SK-N-SH (cell line): ENCODE data around the gene UNC93B1. TPM values are rescaled to one million over a fixed set of nuclear protein-coding genes. Genes with fewer than 3 reads are reported as not detected.

Experiments used
- CTCF ChIA-PET: fragments of 300-600, 350-600 bp; formaldehyde crosslinking; extraction: SDS; loops from one replicate; lab custom pipeline; 2021; lab: Yijun Ruan, JAX
- POLR2A ChIA-PET: fragments of 350-600 bp; sonication (Branson Sonifier 250); formaldehyde crosslinking; extraction: SDS; loops from one replicate; lab custom pipeline; 2020; ENCODE audit warnings: antibody characterized with exemption, inconsistent platforms; lab: Yijun Ruan, JAX
- DNase-seq: peaks from one replicate; pipeline ENCODE4 v3.0.0; 2012
- H2AFZ ChIP-seq: fragments of 200-600 bp; sonication (generic); 2 replicates; pipeline ENCODE4 v1.8.1; 2016; ENCODE audit warnings: antibody characterized with exemption, mild to moderate bottlenecking, low read depth
- H3F3A ChIP-seq: fragments of 200-600 bp; sonication (generic); replicated peaks from 2 replicates; pipeline ENCODE3; 2016; ENCODE audit warnings: antibody characterized with exemption, mild to moderate bottlenecking; ENCODE audit not compliant: insufficient read depth
- H3K27ac ChIP-seq, 2 experiments: fragments of 200-500 bp in 1 of 2; fragments of 200-600 bp in 1 of 2; sonication (Bioruptor generic) in 1 of 2; sonication (generic), shearing (Covaris generic) in 1 of 2; 2 replicates each; pipeline versions ENCODE4 v1.5.1 to v1.6.1; 2014 to 2016; ENCODE audit warnings: low read depth in 2 of 2, inconsistent platforms in 1 of 2, low read length in 1 of 2, mild to moderate bottlenecking in 1 of 2, mixed read lengths in 1 of 2
- H3K27me3 ChIP-seq: fragments of 200-600 bp; sonication (generic), shearing (Covaris generic); 2 replicates; pipeline ENCODE4 v1.6.1; 2016; ENCODE audit warnings: mixed run types; ENCODE audit not compliant: insufficient read depth
- H3K36me3 ChIP-seq, 2 experiments: fragments of 200-500 bp in 1 of 2; fragments of 200-600 bp in 1 of 2; sonication (Bioruptor generic) in 1 of 2; sonication (generic) in 1 of 2; replicated peaks in 1 of 2; 2 replicates each; pipeline versions ENCODE3 to v1.5.1; 2014 to 2016; ENCODE audit warnings: low read length in 1 of 2, mild to moderate bottlenecking in 1 of 2; ENCODE audit not compliant: insufficient read depth in 2 of 2, control insufficient read depth in 1 of 2
- H3K4me1 ChIP-seq, 2 experiments: fragments of 200-500 bp in 1 of 2; fragments of 200-600 bp in 1 of 2; sonication (Bioruptor generic) in 1 of 2; sonication (generic), shearing (Covaris generic) in 1 of 2; 2 replicates each; pipeline versions ENCODE4 v1.5.1 to v1.6.1; 2014 to 2016; ENCODE audit warnings: low read depth in 1 of 2, low read length in 1 of 2, mixed run types in 1 of 2; ENCODE audit not compliant: insufficient read depth in 2 of 2, control insufficient read depth in 1 of 2
- H3K4me2 ChIP-seq: fragments of 200-600 bp; sonication (generic), shearing (Covaris generic); 2 replicates; pipeline ENCODE4 v1.6.1; 2017; ENCODE audit warnings: mixed run types
- H3K4me3 ChIP-seq, 2 experiments: fragments of 200-500 bp in 1 of 2; fragments of 200-600 bp in 1 of 2; sonication (Bioruptor generic) in 1 of 2; sonication (generic), shearing (Covaris generic) in 1 of 2; 2 replicates each; pipeline versions ENCODE4 v1.5.1 to v1.8.1; 2014 to 2016; ENCODE audit warnings: low read depth in 2 of 2, inconsistent platforms in 1 of 2, low read length in 1 of 2, mild to moderate bottlenecking in 1 of 2, mixed read lengths in 1 of 2, moderate library complexity in 1 of 2
- H3K79me2 ChIP-seq: fragments of 200-600 bp; sonication (generic); 2 replicates; pipeline ENCODE4 v1.8.1; 2017; ENCODE audit warnings: mild to moderate bottlenecking; ENCODE audit not compliant: insufficient read depth
- H3K9ac ChIP-seq: fragments of 200-600 bp; sonication (generic); 2 replicates; pipeline ENCODE4 v1.6.1; 2017; ENCODE audit warnings: mixed run types
- H3K9me2 ChIP-seq: fragments of 200-600 bp; sonication (generic); 2 replicates; pipeline ENCODE4 v1.6.1; 2017; ENCODE audit warnings: mixed run types
- H3K9me3 ChIP-seq: fragments of 200-600 bp; sonication (generic); 2 replicates; pipeline ENCODE4 v1.6.1; 2017; ENCODE audit warnings: mixed run types, mild to moderate bottlenecking, moderate library complexity
- H4K20me1 ChIP-seq: fragments of 200-600 bp; sonication (generic); 2 replicates; pipeline ENCODE4 v1.6.1; 2017; ENCODE audit warnings: mild to moderate bottlenecking, mixed run types; ENCODE audit not compliant: insufficient read depth
- CHD2 ChIP-seq: fragments of 150-350 bp; IDR thresholded peaks from 2 replicates; pipeline ENCODE4 v1.6.1; 2018; ENCODE audit warnings: low read length; ENCODE audit not compliant: partially characterized antibody
- EP300 ChIP-seq, 2 experiments: IDR thresholded peaks; 2 replicates each; pipeline versions ENCODE4 v1.4.0 to v1.6.1; 2012; ENCODE audit warnings: borderline replicate concordance in 1 of 2, low read depth in 1 of 2, low read length in 1 of 2
- FOSL2 ChIP-seq: IDR thresholded peaks from 2 replicates; pipeline ENCODE4 v1.4.0; 2012; ENCODE audit warnings: low read depth, mild to moderate bottlenecking, moderate library complexity, borderline replicate concordance
- GATA2 ChIP-seq: sonication (generic); formaldehyde crosslinking; IDR thresholded peaks from 2 replicates; pipeline ENCODE4 v1.5.0; 2020; ENCODE audit warnings: mild to moderate bottlenecking, missing genetic modification reagents
- MEF2A ChIP-seq: IDR thresholded peaks from 2 replicates; pipeline ENCODE4 v1.4.0; 2012; ENCODE audit warnings: low read depth, borderline replicate concordance
- NRF1 ChIP-seq: IDR thresholded peaks from 2 replicates; pipeline ENCODE4 v1.6.1; 2012; ENCODE audit warnings: low read depth, mild to moderate bottlenecking, low read length
- RAD21 ChIP-seq: IDR thresholded peaks from 2 replicates; pipeline ENCODE4 v1.6.1; 2012; ENCODE audit warnings: mild to moderate bottlenecking, low read length
- SMC3 ChIP-seq: IDR thresholded peaks from 2 replicates; pipeline ENCODE4 v1.6.1; 2012; ENCODE audit warnings: low read depth, low read length, improper control_type of control experiment
- TAF1 ChIP-seq: IDR thresholded peaks from 2 replicates; pipeline ENCODE4 v1.6.1; 2012; ENCODE audit warnings: low read depth, mild to moderate bottlenecking, low read length, moderate library complexity, borderline replicate concordance
- TCF12 ChIP-seq: IDR thresholded peaks from 2 replicates; pipeline ENCODE4 v1.4.0; 2012
- TEAD4 ChIP-seq: IDR thresholded peaks from 2 replicates; pipeline ENCODE4 v1.4.0; 2012; ENCODE audit warnings: mild to moderate bottlenecking, borderline replicate concordance; ENCODE audit not compliant: insufficient read depth
- ZBTB33 ChIP-seq: IDR thresholded peaks from 2 replicates; pipeline ENCODE4 v1.4.0; 2012; ENCODE audit warnings: low read depth, borderline replicate concordance
- WGBS: methylation state at CpG from one replicate; pipeline ENCODE4 v1.1.6; 2017; ENCODE audit warnings: low lambda C conversion rate; 5-methylcytosine and 5-hydroxymethylcytosine counted together
- polyA plus RNA-seq, 3 experiments: library from polyadenylated mRNA; depleted of rRNA; stranded (reverse); fragments of >200 nt; gene quantifications; 2 replicates each; pipeline ENCODE4 v1.2.3, GENCODE V29; 2012
- TF ChIP-seq, protein P1 (sequence below): IDR thresholded peaks from 2 replicates; pipeline ENCODE4 v1.4.0; 2012; ENCODE audit warnings: low read depth, borderline replicate concordance
- TF ChIP-seq, protein P2 (sequence below): IDR thresholded peaks from 2 replicates; pipeline ENCODE4 v1.6.1; 2012; ENCODE audit warnings: mild to moderate bottlenecking, low read depth, low read length, moderate library complexity
- TF ChIP-seq, protein P3 (sequence below): IDR thresholded peaks from 2 replicates; pipeline ENCODE4 v1.4.0; 2012; ENCODE audit warnings: low read depth

The UNC93B1 gene
- polyA plus RNA-seq, 1 of the 3 experiments (the other 2 are of a cell fraction): 28.9 TPM

DNA sequence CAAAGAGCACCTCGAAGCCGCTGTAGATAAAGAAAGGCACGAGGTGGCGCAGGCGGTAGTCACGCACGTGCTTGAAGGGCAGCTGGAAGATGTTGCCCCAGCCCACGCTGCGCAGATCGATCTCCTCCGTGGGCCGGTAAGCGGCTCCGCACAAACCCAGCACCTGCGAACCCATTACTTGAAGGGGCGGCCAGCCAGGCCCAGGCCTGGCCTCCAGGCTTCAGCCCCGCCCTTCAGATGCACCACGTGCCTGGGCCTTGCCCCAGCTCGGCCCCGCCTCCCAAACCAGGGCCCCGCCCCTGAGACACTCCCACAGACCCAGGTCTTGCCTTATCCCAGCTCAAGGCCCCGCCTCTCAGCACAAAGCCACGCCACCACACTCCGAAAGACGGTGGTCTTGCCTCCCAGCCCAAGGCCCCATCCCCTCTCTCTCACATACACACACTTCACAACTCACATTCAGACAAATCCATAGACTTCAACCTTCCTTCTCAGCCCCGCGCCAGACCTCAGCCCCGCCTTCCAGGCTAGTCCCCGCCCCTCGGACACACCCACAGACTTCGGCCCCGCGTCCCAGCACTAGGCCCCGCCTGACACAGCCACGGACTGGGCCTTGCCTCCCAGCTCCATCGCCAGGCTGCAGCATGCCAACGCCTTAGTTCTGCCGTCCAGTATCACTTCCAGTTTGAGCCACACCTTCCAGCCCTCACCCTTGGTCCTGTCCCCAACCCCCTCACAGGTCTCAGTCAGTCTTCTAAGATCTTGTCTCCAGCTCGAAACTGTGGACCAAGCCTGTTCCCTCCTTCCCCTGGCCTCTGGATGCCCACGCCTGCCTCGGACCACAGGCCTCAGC, 7.0 kb downstream of the UNC93B1 start:
- no peak overlapping the region for H3K4me3 ChIP-seq
- 94% methylated on average over 37 of the region's 41 CpGs for WGBS
- no peaks in the 10 kb centered on the region for H4K20me1 ChIP-seq
- H3K9me2 ChIP-seq: no peaks in the 10 kb centered on the region
- CTCF ChIA-PET: no interaction called here
- H3K27ac ChIP-seq: no peak overlapping the region
- H3F3A ChIP-seq: peaks cover 3% of the 10 kb centered on the region
- no peaks in the 10 kb centered on the region for H3K4me1 ChIP-seq
- no peak overlapping the region for H3K9ac ChIP-seq
- no peak overlapping the region for H2AFZ ChIP-seq
- H3K36me3 ChIP-seq: no peaks in the 10 kb centered on the region
- H3K9me3 ChIP-seq: no peaks in the 10 kb centered on the region
- no peaks in the 10 kb centered on the region for H3K79me2 ChIP-seq
- TF ChIP-seq ZBTB33: no peak
- no peak for TF ChIP-seq NRF1
- no peak for TF ChIP-seq CHD2
- TF ChIP-seq FOSL2: no peak
- TF ChIP-seq GATA2 (CRISPR knock-in tag): no peak
- TF ChIP-seq, protein P1, sequence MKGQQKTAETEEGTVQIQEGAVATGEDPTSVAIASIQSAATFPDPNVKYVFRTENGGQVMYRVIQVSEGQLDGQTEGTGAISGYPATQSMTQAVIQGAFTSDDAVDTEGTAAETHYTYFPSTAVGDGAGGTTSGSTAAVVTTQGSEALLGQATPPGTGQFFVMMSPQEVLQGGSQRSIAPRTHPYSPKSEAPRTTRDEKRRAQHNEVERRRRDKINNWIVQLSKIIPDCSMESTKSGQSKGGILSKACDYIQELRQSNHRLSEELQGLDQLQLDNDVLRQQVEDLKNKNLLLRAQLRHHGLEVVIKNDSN: peak; percentile 8; the same call in 1 of the 2 replicates
- no peak for TF ChIP-seq TEAD4
- TF ChIP-seq, all 33 proteins: peak for 1
- peak; percentile 71 for DNase-seq
- no peaks in the 10 kb centered on the region for H3K27me3 ChIP-seq
- POLR2A ChIA-PET: no interaction called here
- H3K4me2 ChIP-seq: no peak overlapping the region

- H4K20me1 ChIP-seq: no peaks in the 10 kb centered on the region
- no peaks in the 10 kb centered on the region for H3K36me3 ChIP-seq
- H3F3A ChIP-seq: no peaks in the 10 kb centered on the region
- H3K4me3 ChIP-seq: no peak overlapping the region
- no peaks in the 10 kb centered on the region for H3K9me3 ChIP-seq
- H2AFZ ChIP-seq: no peak overlapping the region
- no peak for DNase-seq
- H3K9ac ChIP-seq: no peak overlapping the region
- no peak overlapping the region for H3K27ac ChIP-seq
- no peaks in the 10 kb centered on the region for H3K79me2 ChIP-seq
- H3K9me2 ChIP-seq: no peaks in the 10 kb centered on the region
- ChIA-PET POLR2A (no interaction called here), CTCF (no interaction called here)
- no peaks in the 10 kb centered on the region for H3K27me3 ChIP-seq
- H3K4me1 ChIP-seq: no peaks in the 10 kb centered on the region
- 89% methylated on average over 6 of the region's 13 CpGs for WGBS
- no peak overlapping the region for H3K4me2 ChIP-seq
- TF ChIP-seq MEF2A: no peak
- TF ChIP-seq, protein P1: no peak
- TF ChIP-seq EP300 (IDR thresholded peaks at IDR 0.05; ENCODE audit: borderline replicate concordance in 1 of 2, low read depth in 1 of 2, low read length in 1 of 2): no peak
- TF ChIP-seq RAD21: no peak
- TF ChIP-seq, protein P2, sequence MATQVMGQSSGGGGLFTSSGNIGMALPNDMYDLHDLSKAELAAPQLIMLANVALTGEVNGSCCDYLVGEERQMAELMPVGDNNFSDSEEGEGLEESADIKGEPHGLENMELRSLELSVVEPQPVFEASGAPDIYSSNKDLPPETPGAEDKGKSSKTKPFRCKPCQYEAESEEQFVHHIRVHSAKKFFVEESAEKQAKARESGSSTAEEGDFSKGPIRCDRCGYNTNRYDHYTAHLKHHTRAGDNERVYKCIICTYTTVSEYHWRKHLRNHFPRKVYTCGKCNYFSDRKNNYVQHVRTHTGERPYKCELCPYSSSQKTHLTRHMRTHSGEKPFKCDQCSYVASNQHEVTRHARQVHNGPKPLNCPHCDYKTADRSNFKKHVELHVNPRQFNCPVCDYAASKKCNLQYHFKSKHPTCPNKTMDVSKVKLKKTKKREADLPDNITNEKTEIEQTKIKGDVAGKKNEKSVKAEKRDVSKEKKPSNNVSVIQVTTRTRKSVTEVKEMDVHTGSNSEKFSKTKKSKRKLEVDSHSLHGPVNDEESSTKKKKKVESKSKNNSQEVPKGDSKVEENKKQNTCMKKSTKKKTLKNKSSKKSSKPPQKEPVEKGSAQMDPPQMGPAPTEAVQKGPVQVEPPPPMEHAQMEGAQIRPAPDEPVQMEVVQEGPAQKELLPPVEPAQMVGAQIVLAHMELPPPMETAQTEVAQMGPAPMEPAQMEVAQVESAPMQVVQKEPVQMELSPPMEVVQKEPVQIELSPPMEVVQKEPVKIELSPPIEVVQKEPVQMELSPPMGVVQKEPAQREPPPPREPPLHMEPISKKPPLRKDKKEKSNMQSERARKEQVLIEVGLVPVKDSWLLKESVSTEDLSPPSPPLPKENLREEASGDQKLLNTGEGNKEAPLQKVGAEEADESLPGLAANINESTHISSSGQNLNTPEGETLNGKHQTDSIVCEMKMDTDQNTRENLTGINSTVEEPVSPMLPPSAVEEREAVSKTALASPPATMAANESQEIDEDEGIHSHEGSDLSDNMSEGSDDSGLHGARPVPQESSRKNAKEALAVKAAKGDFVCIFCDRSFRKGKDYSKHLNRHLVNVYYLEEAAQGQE: no peak
- TF ChIP-seq TCF12: no peak
- TF ChIP-seq SMC3: no peak
- TF ChIP-seq, protein P3, sequence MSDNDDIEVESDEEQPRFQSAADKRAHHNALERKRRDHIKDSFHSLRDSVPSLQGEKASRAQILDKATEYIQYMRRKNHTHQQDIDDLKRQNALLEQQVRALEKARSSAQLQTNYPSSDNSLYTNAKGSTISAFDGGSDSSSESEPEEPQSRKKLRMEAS: no peak
- no peak for TF ChIP-seq TAF1
- TF ChIP-seq ZBTB33: no peak
Measured at GRCh38 chr11:67996051-67996450, 7.8 kb downstream of the UNC93B1 start.
